ENCODE data around the gene CLTCL1. TPM values are rescaled to one million over a fixed set of nuclear protein-coding genes. Genes with fewer than 3 reads are reported as not detected.

CLTCL1 gene
- total and polyA plus RNA-seq, 2 donors (not counting 1 experiment from before 2014, with no cell fraction given) = 1.0 to 5.5 TPM

DNA sequence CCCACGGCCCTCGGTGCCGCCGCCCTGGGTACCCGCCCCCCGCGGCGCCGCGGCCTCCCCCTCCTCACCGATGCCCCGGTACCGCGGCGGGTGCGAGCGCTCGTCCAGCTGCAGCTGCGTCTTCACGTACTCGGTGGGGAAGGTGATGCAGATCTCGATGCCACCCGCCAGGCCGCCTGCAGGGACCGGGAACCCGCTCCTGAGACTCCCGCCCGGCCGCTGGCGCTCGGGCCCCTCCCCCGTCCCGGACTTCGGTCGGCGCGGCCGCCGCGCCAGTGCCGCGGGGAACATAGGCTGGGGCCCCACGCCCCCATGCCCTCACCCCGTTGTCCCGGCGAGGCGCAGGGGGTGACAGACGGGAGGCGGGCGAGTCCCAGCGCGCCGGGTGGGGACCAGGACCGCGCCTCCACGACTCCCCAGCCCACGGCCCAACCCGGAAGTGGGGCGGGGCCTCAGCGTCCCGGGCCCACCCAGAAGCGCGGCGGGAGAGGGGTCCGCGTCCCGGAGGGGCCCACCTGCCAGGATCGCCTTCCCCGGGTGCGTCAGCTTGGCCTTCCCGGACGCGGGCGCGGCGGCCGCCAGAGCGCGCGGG is 113.4 kb downstream of the CLTCL1 start:
- DNase-seq (peak; percentile 74), ATAC-seq (ENCODE audit: low read depth) (peak; percentile 40)
- TF ChIP-seq, protein P1, sequence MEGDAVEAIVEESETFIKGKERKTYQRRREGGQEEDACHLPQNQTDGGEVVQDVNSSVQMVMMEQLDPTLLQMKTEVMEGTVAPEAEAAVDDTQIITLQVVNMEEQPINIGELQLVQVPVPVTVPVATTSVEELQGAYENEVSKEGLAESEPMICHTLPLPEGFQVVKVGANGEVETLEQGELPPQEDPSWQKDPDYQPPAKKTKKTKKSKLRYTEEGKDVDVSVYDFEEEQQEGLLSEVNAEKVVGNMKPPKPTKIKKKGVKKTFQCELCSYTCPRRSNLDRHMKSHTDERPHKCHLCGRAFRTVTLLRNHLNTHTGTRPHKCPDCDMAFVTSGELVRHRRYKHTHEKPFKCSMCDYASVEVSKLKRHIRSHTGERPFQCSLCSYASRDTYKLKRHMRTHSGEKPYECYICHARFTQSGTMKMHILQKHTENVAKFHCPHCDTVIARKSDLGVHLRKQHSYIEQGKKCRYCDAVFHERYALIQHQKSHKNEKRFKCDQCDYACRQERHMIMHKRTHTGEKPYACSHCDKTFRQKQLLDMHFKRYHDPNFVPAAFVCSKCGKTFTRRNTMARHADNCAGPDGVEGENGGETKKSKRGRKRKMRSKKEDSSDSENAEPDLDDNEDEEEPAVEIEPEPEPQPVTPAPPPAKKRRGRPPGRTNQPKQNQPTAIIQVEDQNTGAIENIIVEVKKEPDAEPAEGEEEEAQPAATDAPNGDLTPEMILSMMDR (IDR thresholded peaks at IDR 0.05) = no peak
- TF ChIP-seq EZH2 (IDR thresholded peaks at IDR 0.05; ENCODE audit: borderline replicate concordance, insufficient read depth, low read depth, low read length, poor library complexity, severe bottlenecking) = no peak
- ChIA-PET CTCF (interaction anchor here (1.1 to 4.4 kb wide), 5 partner anchors 34 to 452 kb away, joined by 3 to 27 read pairs (median 19); partner anchors contain the start of gene ESS2), POLR2A (interaction anchor here (1.2 to 1.9 kb wide), 4 partner anchors 34 to 269 kb away, joined by 3 to 6 read pairs (median 4); partner anchors contain the start of genes C22orf39 and ESS2)
- Histone ChIP-seq H2AFZ (ENCODE audit: insufficient read depth, low read depth, low read length, poor library complexity, severe bottlenecking) (peak overlapping the region; percentile 78), H3K27ac (ENCODE audit: low read length in 2 of 2) (peak overlapping the region in 1 of 2 donors; percentile 56), H3K9ac (ENCODE audit: low read length) (peak overlapping the region; percentile 71), H4K20me1 (ENCODE audit: control insufficient read depth, insufficient read depth, low read length, poor library complexity, severe bottlenecking) (peaks cover 29% of the 10 kb centered on the region), H3K4me3 (ENCODE audit: control extremely low read depth in 1 of 5, extremely low read depth in 1 of 5, insufficient read depth in 1 of 5, low read depth in 2 of 5, low read length in 4 of 5) (peak overlapping the region; percentile 18 to 76 (median 66)), H3K27me3 (replicated peaks in 1 of 4; ENCODE audit: control extremely low read depth in 1 of 4, control insufficient read depth in 3 of 4, insufficient read depth in 4 of 4, low read length in 3 of 4) (no peaks in the 10 kb centered on the region), H3K79me2 (ENCODE audit: control insufficient read depth, insufficient read depth, low read length) (peaks cover 16% of the 10 kb centered on the region), H3K36me3 (replicated peaks in 1 of 2; ENCODE audit: control extremely low read depth in 1 of 2, control insufficient read depth in 1 of 2, extremely low read depth in 1 of 2, insufficient read depth in 2 of 2, low read length in 1 of 2) (peaks cover 0 to 4% of the 10 kb centered on the region in 2 experiments), H3K9me3 (ENCODE audit: control extremely low read depth in 1 of 3, control insufficient read depth in 2 of 3, insufficient read depth in 1 of 3, low read length in 2 of 3) (peaks cover 0 to 3% (median 0%) of the 10 kb centered on the region in 3 donors), H3K4me2 (replicated peaks; ENCODE audit: low read depth, low read length, poor library complexity, severe bottlenecking) (peak overlapping the region; percentile 82), H3K4me1 (ENCODE audit: control insufficient read depth in 2 of 2, insufficient read depth in 2 of 2, low read length in 2 of 2) (peaks cover 27 to 48% of the 10 kb centered on the region in 2 donors)
- intact Hi-C loops (cut with micrococcal nuclease) = loop anchor here (1.0 to 2.0 kb wide), 6 partner anchors 34 to 1121 kb away; partner anchors contain the start of genes CLTCL1, DGCR2, ESS2 and MRPL40
- peaks cover 43% of the 10 kb centered on the region for H3K4me1 Mint-ChIP-seq
- no peak overlapping the region for H3K27ac Mint-ChIP-seq
- WGBS (ENCODE audit: insufficient coverage) = under 1% methylated on average over 80 of the region's 80 CpGs
- H3K4me3 Mint-ChIP-seq = peak overlapping the region; percentile 57
- no peaks in the 10 kb centered on the region for H3K9me3 Mint-ChIP-seq (ENCODE audit: insufficient read depth)
- no peaks in the 10 kb centered on the region for H3K27me3 Mint-ChIP-seq

Data from B cell (primary cell).